HepG2 (cell line): Measurements from ENCODE around the gene C20orf96. TPM values are rescaled to one million over a fixed set of nuclear protein-coding genes. Genes with fewer than 3 reads are reported as not detected.

Experiments
- ASH2L ChIP-seq: fragments of 300-600, 200-600 bp; sonication (generic); IDR thresholded peaks from 2 replicates; pipeline ENCODE4 v1.7.0; 2017; ENCODE audit warnings: low read depth, mild to moderate bottlenecking, moderate library complexity, mixed read lengths, low read length; ENCODE audit not compliant: insufficient read length
- ATAD3A ChIP-seq: sonication (generic); formaldehyde crosslinking; IDR thresholded peaks from 2 replicates; pipeline ENCODE4 v1.4.0; 2020; ENCODE audit warnings: missing genetic modification reagents
- BHLHE40 ChIP-seq: IDR thresholded peaks from 2 replicates; pipeline ENCODE4 v1.6.1; 2011; ENCODE audit warnings: low read length, improper control_type of control experiment
- CEBPG ChIP-seq: IDR thresholded peaks from 2 replicates; pipeline ENCODE4 v1.6.1; 2016
- DDIT3 ChIP-seq: sonication (generic); formaldehyde crosslinking; IDR thresholded peaks from 2 replicates; pipeline ENCODE4 v1.4.0; 2020; ENCODE audit warnings: mild to moderate bottlenecking, missing genetic modification reagents
- HMG20B ChIP-seq: conservative IDR thresholded peaks from 2 replicates; pipeline ENCODE4 v1.6.1; 2016; ENCODE audit warnings: missing genetic modification reagents, missing compliant biosample characterization
- HNRNPK ChIP-seq: fragments of 200-400 bp; formaldehyde crosslinking; IDR thresholded peaks from 2 replicates; pipeline ENCODE4 v1.6.1; 2018; ENCODE audit warnings: low read length, low read depth, moderate library complexity, mild to moderate bottlenecking; ENCODE audit not compliant: poor library complexity, severe bottlenecking
- NFE2L2 ChIP-seq: fragments of 150-350 bp; IDR thresholded peaks from 2 replicates; pipeline ENCODE4 v1.6.1; 2014; ENCODE audit warnings: low read length
- PLSCR1 ChIP-seq: sonication (generic); formaldehyde crosslinking; IDR thresholded peaks from 2 replicates; pipeline ENCODE4 v1.5.0; 2020; ENCODE audit warnings: missing genetic modification reagents, mild to moderate bottlenecking, borderline replicate concordance
- SALL2 ChIP-seq: sonication (generic); formaldehyde crosslinking; IDR thresholded peaks from 2 replicates; pipeline ENCODE4 v1.8.1; 2023; ENCODE audit warnings: mild to moderate bottlenecking, missing genetic modification reagents, inconsistent platforms
- SP1 ChIP-seq, 2 experiments: fragments of 450-650 bp in 1 of 2; sonication (generic) in 1 of 2; formaldehyde crosslinking in 1 of 2; IDR thresholded peaks; 2 replicates each; pipeline versions ENCODE4 v1.4.0 to v1.6.1; 2016 to 2020; ENCODE audit warnings: missing genetic modification reagents in 1 of 2
- SP5 ChIP-seq: IDR thresholded peaks from 2 replicates; pipeline ENCODE4 v1.6.1; 2016; ENCODE audit warnings: low read depth, borderline replicate concordance
- TBX2 ChIP-seq: sonication (generic); formaldehyde crosslinking; IDR thresholded peaks from 2 replicates; pipeline ENCODE4 v1.5.0; 2020; ENCODE audit warnings: missing genetic modification reagents, mild to moderate bottlenecking, borderline replicate concordance
- TEAD2 ChIP-seq: sonication (generic); formaldehyde crosslinking; IDR thresholded peaks from 2 replicates; pipeline ENCODE4 v1.9.0; 2021; ENCODE audit warnings: missing genetic modification reagents
- ZFP90 ChIP-seq: sonication (generic); formaldehyde crosslinking; IDR thresholded peaks from 2 replicates; pipeline ENCODE4 v1.8.0; 2022; ENCODE audit warnings: missing genetic modification reagents, mild to moderate bottlenecking, inconsistent platforms, borderline replicate concordance
- ZNF430 ChIP-seq: sonication (generic); formaldehyde crosslinking; IDR thresholded peaks from 2 replicates; pipeline ENCODE4 v1.9.0; 2021; ENCODE audit warnings: mild to moderate bottlenecking, missing genetic modification reagents
- ZNF549 ChIP-seq: sonication (generic); formaldehyde crosslinking; IDR thresholded peaks from 2 replicates; pipeline ENCODE4 v1.5.0; 2020; ENCODE audit warnings: missing genetic modification reagents
- ZNF639 ChIP-seq: conservative IDR thresholded peaks from 2 replicates; pipeline ENCODE4 v1.6.1; 2018; ENCODE audit warnings: missing genetic modification reagents
- ZNF720 ChIP-seq: sonication (generic); formaldehyde crosslinking; IDR thresholded peaks from 2 replicates; pipeline ENCODE4 v1.4.0; 2020; ENCODE audit warnings: missing genetic modification reagents
- ZNF773 ChIP-seq: sonication (generic); formaldehyde crosslinking; IDR thresholded peaks from 2 replicates; pipeline ENCODE4 v1.4.0; 2020; ENCODE audit warnings: missing genetic modification reagents, borderline replicate concordance
- polyA plus RNA-seq, 8 experiments: library from polyadenylated mRNA; depleted of rRNA in 3 of 8; stranded (reverse) in 7 of 8; unstranded in 1 of 8; fragments of >200 nt; fragmentation: Illumina TruSeq in 4 of 8; extraction: Trizol in 4 of 8; gene quantifications; 2 replicates each; pipeline versions ENCODE4 v1.2.1 to v1.2.3, GENCODE V29; 2011 to 2016; ENCODE audit warnings: low read depth in 4 of 8, missing spikeins in 1 of 8, mixed read lengths in 1 of 8; ENCODE audit not compliant: insufficient read depth in 1 of 8
- total RNA-seq, 5 experiments: library from RNA; depleted of rRNA; stranded (reverse); fragments of >200 nt; fragmentation: Illumina TruSeq; extraction: Trizol; gene quantifications; 2 replicates each; pipeline ENCODE4 v1.2.3, GENCODE V29; 2016; ENCODE audit warnings: low read depth in 1 of 5
- TF ChIP-seq, protein P1 (sequence below): IDR thresholded peaks from 2 replicates; pipeline ENCODE4 v1.6.1; 2016; ENCODE audit warnings: low read depth
- TF ChIP-seq, protein P2 (sequence below): sonication (generic); formaldehyde crosslinking; IDR thresholded peaks from 2 replicates; pipeline ENCODE4 v1.9.0; 2021; ENCODE audit warnings: missing genetic modification reagents, borderline replicate concordance
- TF ChIP-seq, protein P3 (sequence below): sonication (generic); formaldehyde crosslinking; conservative IDR thresholded peaks from 2 replicates; pipeline ENCODE4 v1.4.0; 2020; ENCODE audit warnings: missing genetic modification reagents

The C20orf96 gene
- total and polyA plus RNA-seq, 2 of the 13 experiments (the other 11 are each of a cell fraction or from before 2014, with no cell fraction given) = 3.8 to 20.6 TPM

- TF ChIP-seq, protein P1, sequence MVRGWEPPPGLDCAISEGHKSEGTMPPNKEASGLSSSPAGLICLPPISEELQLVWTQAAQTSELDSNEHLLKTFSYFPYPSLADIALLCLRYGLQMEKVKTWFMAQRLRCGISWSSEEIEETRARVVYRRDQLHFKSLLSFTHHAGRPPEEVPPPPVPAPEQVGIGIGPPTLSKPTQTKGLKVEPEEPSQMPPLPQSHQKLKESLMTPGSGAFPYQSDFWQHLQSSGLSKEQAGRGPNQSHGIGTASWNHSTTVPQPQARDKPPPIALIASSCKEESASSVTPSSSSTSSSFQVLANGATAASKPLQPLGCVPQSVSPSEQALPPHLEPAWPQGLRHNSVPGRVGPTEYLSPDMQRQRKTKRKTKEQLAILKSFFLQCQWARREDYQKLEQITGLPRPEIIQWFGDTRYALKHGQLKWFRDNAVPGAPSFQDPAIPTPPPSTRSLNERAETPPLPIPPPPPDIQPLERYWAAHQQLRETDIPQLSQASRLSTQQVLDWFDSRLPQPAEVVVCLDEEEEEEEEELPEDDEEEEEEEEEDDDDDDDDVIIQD (CRISPR knock-in tag) = no peak
- TF ChIP-seq HMG20B (0 out of 2 replicates have a peak, but pooled peaks have one; percentile 17), TEAD2 (CRISPR knock-in tag) (no peak), SP5 (CRISPR knock-in tag) (peak; percentile 85), ZNF773 (CRISPR knock-in tag) (peak; percentile 90; the same call in 1 of the 2 replicates), CEBPG (CRISPR knock-in tag) (peak; percentile 57; the same call in 1 of the 2 replicates), SALL2 (CRISPR knock-in tag) (no peak), ATAD3A (CRISPR knock-in tag) (peak; percentile 72; the same call in 1 of the 2 replicates), SP1 (IDR thresholded peaks at IDR 0.05) (no peak), SP1 (CRISPR knock-in tag; IDR thresholded peaks at IDR 0.05) (peak; percentile 31; the same call in 1 of the 2 replicates), HNRNPK (no peak), NFE2L2 (no peak), BHLHE40 (0 out of 2 replicates have a peak, but pooled peaks have one; percentile 18), PLSCR1 (CRISPR knock-in tag) (0 out of 2 replicates have a peak, but pooled peaks have one; percentile 5), ZFP90 (peak; percentile 58; the same call in 1 of the 2 replicates), ZNF430 (CRISPR knock-in tag) (no peak), DDIT3 (CRISPR knock-in tag) (no peak), ZNF720 (CRISPR knock-in tag) (peak; percentile 80; the same call in 1 of the 2 replicates), ASH2L (no peak), TBX2 (CRISPR knock-in tag) (peak; percentile 75), ZNF549 (CRISPR knock-in tag) (no peak), ZNF639 (peak; percentile 61; the same call in 1 of the 2 replicates)
- TF ChIP-seq, protein P2, sequence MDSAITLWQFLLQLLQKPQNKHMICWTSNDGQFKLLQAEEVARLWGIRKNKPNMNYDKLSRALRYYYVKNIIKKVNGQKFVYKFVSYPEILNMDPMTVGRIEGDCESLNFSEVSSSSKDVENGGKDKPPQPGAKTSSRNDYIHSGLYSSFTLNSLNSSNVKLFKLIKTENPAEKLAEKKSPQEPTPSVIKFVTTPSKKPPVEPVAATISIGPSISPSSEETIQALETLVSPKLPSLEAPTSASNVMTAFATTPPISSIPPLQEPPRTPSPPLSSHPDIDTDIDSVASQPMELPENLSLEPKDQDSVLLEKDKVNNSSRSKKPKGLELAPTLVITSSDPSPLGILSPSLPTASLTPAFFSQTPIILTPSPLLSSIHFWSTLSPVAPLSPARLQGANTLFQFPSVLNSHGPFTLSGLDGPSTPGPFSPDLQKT (CRISPR knock-in tag) = peak; percentile 63; the same call in 1 of the 2 replicates
- TF ChIP-seq, protein P3, sequence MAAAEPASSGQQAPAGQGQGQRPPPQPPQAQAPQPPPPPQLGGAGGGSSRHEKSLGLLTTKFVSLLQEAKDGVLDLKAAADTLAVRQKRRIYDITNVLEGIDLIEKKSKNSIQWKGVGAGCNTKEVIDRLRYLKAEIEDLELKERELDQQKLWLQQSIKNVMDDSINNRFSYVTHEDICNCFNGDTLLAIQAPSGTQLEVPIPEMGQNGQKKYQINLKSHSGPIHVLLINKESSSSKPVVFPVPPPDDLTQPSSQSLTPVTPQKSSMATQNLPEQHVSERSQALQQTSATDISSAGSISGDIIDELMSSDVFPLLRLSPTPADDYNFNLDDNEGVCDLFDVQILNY (CRISPR knock-in tag) = peak; percentile 48; the same call in 1 of the 2 replicates
Measured at GRCh38 chr20:297925-298775, 7.6 kb upstream of the C20orf96 start (continued).
